Glutamatergic neuron (in vitro differentiated cells): ENCODE measurements around the gene CAMK2D. TPM values are rescaled to one million over a fixed set of nuclear protein-coding genes. Genes with fewer than 3 reads are reported as not detected.

Experiments used
- DNase-seq: peaks from one replicate; pipeline ENCODE4 v3.0.0; 2022
- H3K27ac Mint-ChIP-seq: one replicate; pipeline ENCODE4 v1.8.0; 2020; ENCODE audit warnings: mild to moderate bottlenecking, mixed read lengths, inconsistent platforms; ENCODE audit not compliant: unreplicated experiment
- H3K27me3 Mint-ChIP-seq: one replicate; pipeline ENCODE4 v1.8.0; 2020; ENCODE audit warnings: mild to moderate bottlenecking, moderate library complexity, mixed read lengths, inconsistent platforms; ENCODE audit not compliant: unreplicated experiment
- H3K36me3 Mint-ChIP-seq: one replicate; pipeline ENCODE4 v1.8.0; 2020; ENCODE audit warnings: mild to moderate bottlenecking, mixed read lengths, inconsistent platforms; ENCODE audit not compliant: unreplicated experiment
- H3K4me1 Mint-ChIP-seq: one replicate; pipeline ENCODE4 v1.8.0; 2020; ENCODE audit warnings: mild to moderate bottlenecking, low read depth, mixed read lengths, inconsistent platforms; ENCODE audit not compliant: unreplicated experiment
- H3K4me3 Mint-ChIP-seq: one replicate; pipeline ENCODE4 v1.8.0; 2020; ENCODE audit warnings: mild to moderate bottlenecking, mixed read lengths, inconsistent platforms; ENCODE audit not compliant: unreplicated experiment
- H3K9me3 Mint-ChIP-seq: one replicate; pipeline ENCODE4 v1.8.0; 2020; ENCODE audit warnings: mild to moderate bottlenecking, moderate library complexity, mixed read lengths, inconsistent platforms; ENCODE audit not compliant: unreplicated experiment
- CTCF ChIP-seq: fragments of 200-600 bp; sonication (generic); IDR thresholded peaks from one replicate; pipeline ENCODE4 v1.5.0; 2021; ENCODE audit not compliant: partially characterized antibody, unreplicated experiment
- total RNA-seq: library from RNA; stranded (reverse); fragmentation: NEBNext Ultra II Directional; extraction: Animal tissue kit (Norgen Biotek cat#: 25700); gene quantifications from one replicate; pipeline ENCODE4 v1.2.1, GENCODE V29; 2021; ENCODE audit not compliant: unreplicated experiment

CAMK2D gene
- total RNA-seq, 1 donor from 2014 or later = 24.8 TPM

GRCh38 chr4:113574636-113575103 lies 186.9 kb downstream of the CAMK2D start:
- TF ChIP-seq CTCF = no peak
- Mint-ChIP-seq H3K9me3 (no peaks in the 10 kb centered on the region), H3K4me1 (peaks cover 27% of the 10 kb centered on the region), H3K36me3 (no peaks in the 10 kb centered on the region), H3K27me3 (peaks cover 2% of the 10 kb centered on the region), H3K4me3 (no peak overlapping the region), H3K27ac (peak overlapping the region; percentile 56)
- DNase-seq = no peak

GRCh38 chr4:113572620-113573019 lies 188.9 kb downstream of the CAMK2D start:
- Mint-ChIP-seq H3K4me1 (peaks cover 24% of the 10 kb centered on the region), H3K4me3 (no peak overlapping the region), H3K27me3 (peaks cover 2% of the 10 kb centered on the region), H3K9me3 (no peaks in the 10 kb centered on the region), H3K36me3 (no peaks in the 10 kb centered on the region), H3K27ac (no peak overlapping the region)
- TF ChIP-seq CTCF = no peak
- DNase-seq = no peak

DNA sequence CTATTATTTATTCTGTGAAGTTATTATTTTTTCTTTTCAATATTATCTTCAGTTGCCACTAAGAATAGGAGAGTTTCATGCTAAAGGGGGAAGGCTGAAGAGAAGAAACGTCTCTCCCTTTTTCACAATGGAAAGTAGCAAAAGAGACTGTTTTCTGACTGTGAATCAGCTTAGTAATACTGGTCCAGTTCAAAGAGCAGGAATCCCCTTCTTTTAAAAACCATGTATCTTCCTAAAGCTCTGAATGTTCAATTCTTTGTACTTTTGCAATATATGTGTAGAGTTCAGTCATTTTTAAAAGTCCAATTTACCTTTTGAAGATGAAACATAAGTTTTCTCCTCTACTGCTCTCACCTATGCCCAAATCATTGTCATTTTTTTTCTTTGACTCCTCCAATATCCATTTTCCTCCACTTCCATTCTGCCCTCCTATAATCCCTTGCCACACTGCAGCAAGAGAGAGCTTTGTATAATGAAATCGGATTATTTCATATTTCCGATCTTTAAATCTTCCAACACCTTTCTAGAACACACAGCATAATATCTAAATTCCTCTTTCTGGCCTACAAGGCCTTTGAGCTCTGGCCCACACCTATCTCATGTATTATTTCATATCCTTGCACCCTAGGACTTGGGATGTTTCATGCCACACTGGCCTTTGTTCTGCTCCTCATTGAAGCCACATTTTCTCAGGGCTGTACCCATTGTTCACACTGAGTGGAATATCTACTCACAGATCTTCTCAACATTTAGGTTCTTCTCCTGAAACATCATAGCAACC lies 195.3 kb downstream of the CAMK2D start:
- Mint-ChIP-seq H3K27ac (no peak overlapping the region), H3K27me3 (no peaks in the 10 kb centered on the region), H3K9me3 (no peaks in the 10 kb centered on the region), H3K4me3 (no peak overlapping the region), H3K36me3 (no peaks in the 10 kb centered on the region), H3K4me1 (no peaks in the 10 kb centered on the region)
- no peak for DNase-seq
- TF ChIP-seq CTCF = no peak

DNA sequence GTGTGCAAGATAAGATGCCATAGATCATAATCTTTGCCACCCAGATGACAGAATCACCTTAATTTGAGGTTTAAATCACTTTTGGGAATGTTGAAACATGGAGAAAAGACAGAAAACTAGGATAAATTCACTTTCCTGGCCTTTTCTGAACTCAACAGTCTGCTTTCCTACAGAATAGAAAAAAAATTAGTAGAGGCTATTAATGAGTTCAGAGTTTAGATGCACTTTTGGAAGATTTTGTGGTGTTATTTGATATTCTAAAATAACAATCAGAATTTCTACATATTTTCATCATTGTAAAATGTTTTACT lies 195.9 kb downstream of the CAMK2D start:
- H3K9me3 Mint-ChIP-seq = no peaks in the 10 kb centered on the region
- no peak for TF ChIP-seq CTCF
- no peak overlapping the region for H3K4me3 Mint-ChIP-seq
- H3K27ac Mint-ChIP-seq = no peak overlapping the region
- H3K36me3 Mint-ChIP-seq = no peaks in the 10 kb centered on the region
- no peak for DNase-seq
- H3K27me3 Mint-ChIP-seq = no peaks in the 10 kb centered on the region
- H3K4me1 Mint-ChIP-seq = no peaks in the 10 kb centered on the region

GRCh38 chr4:113564493-113564892 lies 197.0 kb downstream of the CAMK2D start:
- TF ChIP-seq CTCF = no peak
- no peaks in the 10 kb centered on the region for H3K4me1 Mint-ChIP-seq
- H3K4me3 Mint-ChIP-seq = no peak overlapping the region
- H3K36me3 Mint-ChIP-seq = no peaks in the 10 kb centered on the region
- no peak for DNase-seq
- H3K9me3 Mint-ChIP-seq = no peaks in the 10 kb centered on the region
- H3K27me3 Mint-ChIP-seq = no peaks in the 10 kb centered on the region
- no peak overlapping the region for H3K27ac Mint-ChIP-seq
